C4-2B (cell line): ENCODE results near the gene SMIM35.

Experiments
- CTCF ChIP-seq: fragments of 450-650 bp; conservative IDR thresholded peaks from 2 replicates; pipeline ENCODE4 v1.5.1; 2017; ENCODE audit warnings: mild to moderate bottlenecking
- ZFX ChIP-seq: fragments of 450-650 bp; IDR thresholded peaks from 2 replicates; pipeline ENCODE4 v1.6.1; 2017

GRCh38 chr11:117998664-117999353 lies 88.0 kb downstream of the SMIM35 start:
- TF ChIP-seq CTCF (no peak), ZFX (no peak)
